ENCODE data around the gene B9D1.

The B9D1 gene

DNA sequence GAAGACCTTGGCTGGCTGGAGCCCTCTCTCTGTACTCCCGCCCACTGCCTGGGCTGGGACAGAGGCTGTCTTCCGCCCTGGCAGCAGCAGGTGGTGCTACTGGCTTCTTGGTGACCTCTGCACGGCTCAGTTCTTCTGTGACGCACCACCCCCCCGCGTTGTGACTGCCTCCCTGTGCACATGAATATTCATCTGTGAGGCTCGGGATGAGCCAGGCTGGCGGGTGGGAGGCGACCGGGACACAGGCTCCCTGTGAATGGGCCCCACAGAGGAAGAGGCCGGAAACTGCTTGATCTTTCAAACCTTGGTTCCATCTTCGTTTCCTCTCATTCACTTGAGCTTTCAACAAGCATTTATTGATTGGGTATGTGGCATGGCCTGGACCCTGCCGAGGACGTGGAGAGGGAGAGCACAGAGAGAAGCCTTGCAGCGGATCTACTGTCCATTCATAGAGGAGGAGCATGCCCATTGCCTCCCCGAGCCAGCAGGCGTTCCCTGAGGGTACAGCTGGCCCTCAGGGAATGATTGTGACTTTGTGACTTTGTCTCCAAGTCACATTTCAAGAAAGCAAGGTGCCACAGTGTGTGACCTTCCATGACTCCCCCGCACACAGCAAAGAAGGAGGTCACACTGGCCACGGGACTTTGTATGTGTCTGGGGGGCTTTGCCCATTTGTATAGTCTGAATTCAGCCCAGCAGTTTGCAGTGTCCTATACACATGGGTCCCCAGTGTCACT is 45.0 kb downstream of the B9D1 start:
- no peak for DNase-seq

DNA sequence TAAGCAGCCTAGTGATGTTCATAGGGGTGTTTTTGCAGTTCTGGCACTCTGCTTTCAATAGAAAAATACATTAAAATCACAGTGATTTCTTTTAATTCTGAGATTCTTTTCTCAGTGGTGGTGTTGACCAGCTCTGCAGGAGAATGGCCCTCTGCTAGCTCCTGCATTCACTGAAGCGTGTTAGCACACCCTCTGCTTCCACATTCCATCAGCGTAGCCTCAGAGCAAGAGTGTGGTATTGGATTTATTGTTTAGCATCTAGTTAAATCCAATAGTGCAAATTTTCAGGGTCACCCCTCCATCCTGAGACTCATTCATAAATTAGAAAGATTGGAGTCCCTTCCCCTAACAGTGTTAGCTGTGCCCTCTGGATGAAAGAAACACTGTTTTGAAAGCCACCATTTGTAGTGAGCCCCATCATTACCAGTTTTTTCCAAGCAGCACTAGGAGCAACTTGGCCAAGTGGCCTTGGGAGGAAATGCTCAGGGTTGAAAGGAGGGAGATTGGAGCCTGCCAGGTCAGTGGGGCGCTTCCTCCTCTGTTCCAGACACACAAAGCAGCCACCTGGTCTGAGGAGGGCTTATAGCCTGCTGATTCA is 45.7 kb downstream of the B9D1 start:
- DNase-seq = no peak

DNA sequence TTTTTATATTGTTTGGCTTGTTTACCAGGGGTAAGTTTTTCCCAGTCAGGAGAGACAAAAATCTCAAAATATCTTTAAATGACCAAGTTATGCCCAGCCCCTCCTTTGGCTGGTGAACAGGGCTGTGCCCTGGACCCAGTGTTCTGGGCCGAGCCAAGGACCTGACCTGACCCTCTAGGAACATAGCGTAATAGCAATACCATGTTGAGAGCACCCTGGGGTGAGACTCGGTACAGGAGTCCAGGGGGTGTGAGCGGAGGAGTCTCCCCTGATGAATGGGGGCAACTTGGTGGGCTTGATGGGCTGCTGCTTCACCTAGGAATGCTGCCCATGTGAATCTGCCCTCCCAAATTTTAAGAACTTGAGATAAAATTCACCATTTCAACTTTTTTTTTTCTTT is 47.4 kb downstream of the B9D1 start:
- no peak for DNase-seq

DNA sequence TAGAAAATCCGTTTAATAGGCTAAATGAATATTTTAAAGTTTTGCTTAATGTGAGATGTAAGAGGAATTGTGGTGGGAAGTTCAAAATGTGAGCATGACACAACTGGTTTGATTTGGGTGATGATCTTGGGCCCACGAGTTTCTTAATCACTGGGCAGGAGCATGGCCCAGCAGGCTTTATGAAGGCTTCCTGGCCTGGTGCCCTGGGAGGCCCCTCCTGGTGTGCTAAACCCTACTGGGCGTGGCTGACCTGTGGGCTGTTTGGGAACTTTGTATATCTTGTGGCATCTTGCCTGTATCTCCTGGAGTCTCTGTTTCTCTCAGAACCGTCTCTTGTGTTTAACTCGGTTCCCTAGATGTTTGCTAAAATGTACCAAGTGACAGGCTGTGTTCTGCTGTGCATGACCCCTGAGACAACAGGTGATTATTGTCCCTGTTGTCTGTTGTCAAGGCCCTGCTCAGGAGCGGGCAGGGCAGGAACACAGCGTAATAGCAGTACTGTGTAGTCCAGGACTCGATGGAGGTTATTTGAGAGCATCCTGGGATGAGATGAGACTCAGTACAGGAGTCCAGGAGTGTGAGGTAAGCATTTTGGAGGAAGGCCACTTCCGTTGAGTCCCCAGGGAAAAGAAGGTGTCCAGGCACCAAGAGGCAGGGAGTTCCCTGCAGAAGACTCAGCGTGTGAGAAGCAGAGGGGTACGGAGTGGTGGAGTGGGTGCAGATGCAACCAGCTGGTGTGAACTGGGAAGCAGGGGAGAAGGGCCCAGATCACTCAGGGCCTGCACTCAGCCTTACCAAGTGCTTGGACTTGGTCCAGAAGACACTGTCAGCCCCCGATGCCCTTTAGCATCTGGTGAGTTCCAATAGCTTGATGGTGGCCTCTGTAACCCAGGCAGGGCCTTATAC is 48.5 kb downstream of the B9D1 start:
- DNase-seq = no peak

DNA sequence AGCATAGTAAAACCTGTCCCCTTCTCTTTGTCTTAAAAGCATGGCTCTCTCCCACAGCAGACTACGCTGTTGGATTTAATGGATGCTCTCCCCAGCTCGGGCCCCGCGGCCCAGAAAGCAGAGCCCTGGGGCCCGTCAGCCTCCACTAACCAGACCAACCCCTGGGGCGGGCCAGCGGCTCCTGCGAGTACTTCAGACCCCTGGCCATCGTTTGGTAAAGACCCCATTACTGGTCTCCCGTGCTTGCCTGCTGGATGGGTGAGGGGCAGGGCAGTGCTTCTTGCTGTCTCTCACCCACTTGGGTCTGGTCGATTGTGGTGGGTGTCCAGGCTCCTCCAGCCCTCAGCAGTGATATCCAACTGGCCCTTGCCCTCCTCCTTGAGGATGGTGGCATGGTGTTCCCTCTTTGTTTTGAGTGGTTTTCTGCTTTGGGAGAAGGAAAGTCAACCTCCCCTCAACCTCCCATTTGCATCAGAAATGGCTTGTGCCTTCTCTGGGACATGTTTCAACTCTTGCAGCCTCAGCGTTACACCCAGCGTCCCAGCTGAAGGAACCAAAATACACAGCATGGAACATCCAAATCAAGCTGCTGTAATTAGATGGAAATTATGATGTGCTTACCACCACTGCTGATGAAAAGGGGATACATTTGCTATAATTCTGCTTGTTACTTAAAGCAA is 49.3 kb downstream of the B9D1 start:
- DNase-seq = no peak

DNA sequence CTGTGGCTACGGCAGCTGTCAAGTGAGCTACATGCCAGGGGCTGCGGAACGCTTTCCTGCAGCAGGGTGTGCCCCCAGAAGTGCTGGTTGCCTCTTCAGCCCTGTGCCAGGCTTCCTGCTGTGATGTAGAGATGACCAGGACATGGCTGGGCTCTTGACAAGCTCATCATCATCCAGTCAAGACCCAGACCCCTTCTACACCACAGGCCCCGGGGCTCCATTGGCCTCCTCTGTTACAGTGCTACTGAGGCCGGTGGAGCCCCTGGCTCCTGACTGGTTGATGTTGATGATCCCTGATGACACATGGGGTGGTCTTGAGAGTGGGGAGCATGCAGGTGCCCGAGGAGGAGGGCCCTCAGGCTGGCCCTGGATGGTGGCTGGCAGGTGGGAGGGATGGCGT is 50.1 kb downstream of the B9D1 start:
- DNase-seq = no peak

DNA sequence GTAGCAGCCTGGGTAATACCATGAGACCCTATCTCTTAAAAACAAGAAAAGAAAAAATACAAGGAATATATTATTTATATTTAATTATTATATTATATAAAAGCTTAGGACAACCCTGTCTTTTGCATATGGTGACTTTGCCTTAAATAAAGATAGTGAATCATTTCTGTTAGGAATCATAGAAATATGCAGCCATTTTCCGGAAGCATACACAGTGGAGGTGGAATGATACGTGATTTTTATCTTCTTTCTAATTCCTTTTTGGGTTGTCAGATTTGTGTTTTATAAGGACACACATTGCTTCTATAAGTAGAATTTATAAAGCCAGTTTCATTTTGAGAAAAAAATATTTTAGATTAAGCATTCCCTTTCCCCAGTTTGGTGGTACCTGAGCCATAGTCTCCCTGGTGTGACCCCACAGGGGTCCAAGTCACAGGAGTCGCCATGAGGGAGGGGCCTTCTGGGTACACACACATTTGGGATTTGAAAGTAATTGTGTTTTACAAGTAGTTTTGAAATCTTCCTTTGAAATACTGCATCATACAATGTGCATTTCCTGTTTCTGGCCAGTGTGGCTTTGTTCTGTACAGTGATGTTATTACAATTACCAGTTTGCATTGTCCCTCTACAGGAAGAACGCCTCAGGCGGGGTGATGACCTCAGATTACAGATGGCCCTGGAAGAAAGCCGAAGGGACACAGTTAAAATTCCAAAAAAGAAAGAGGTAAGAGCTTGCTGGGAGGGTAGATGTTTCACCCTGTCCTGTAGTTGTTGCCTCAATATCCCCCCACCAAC is 50.9 kb downstream of the B9D1 start:
- DNase-seq = no peak

DNA sequence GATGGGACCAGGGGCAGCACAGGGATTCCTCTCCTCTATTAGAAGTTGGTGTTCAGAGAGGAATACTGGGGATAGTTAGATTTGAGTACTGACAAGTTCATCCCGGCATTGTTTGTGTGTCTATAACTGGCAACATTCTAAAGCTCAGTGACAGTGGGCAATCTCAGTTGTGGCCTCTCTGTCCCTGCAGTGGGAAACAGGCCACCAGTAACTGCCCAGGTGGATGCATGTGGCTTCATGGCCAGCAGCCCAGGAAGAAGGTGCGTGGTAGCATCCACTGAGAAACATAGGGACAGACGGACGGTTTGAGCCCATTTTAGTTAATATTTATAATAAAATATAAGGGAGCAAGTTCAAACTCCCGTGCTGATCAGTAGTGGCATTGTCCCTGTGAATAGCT is 51.5 kb downstream of the B9D1 start:
- no peak for DNase-seq

DNA sequence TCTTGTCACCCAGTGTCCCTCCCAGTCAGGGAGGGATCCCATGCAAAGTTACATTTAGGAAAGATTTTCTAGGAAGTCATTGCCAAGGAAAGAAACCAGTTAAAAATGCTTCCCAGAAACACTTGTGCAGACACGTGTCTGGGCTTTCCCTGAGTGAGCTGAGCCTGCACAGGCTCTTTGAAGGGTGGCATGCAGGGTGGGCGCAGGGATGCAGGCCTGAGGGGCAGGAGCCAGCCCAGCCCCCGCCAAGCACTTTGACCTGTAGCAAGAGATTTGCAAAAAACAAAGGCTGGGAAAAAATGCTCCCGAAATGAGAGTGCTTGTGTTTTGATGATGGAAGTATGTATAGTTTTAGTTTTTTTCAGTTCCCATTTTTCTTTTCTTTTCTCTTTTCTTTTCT is 52.4 kb downstream of the B9D1 start:
- no peak for DNase-seq

DNA sequence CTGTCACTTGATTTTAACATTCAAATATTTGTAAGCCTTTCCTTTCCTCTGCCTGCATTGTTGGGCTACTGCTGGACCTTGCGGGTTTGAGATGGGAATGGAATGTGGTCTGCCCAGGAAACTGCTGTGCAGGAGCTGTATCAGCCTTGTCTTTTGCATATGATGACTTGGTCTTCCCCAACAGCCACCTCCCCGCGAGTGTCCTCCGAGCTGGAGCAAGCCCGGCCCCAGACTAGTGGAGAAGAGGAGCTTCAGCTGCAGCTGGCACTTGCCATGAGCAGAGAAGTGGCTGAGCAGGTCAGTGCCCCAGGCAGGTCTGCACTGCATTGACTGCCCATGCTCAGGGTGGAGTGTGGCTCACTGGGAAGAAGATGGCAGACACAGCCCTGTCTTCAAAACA is 52.8 kb downstream of the B9D1 start:
- no peak for DNase-seq

DNA sequence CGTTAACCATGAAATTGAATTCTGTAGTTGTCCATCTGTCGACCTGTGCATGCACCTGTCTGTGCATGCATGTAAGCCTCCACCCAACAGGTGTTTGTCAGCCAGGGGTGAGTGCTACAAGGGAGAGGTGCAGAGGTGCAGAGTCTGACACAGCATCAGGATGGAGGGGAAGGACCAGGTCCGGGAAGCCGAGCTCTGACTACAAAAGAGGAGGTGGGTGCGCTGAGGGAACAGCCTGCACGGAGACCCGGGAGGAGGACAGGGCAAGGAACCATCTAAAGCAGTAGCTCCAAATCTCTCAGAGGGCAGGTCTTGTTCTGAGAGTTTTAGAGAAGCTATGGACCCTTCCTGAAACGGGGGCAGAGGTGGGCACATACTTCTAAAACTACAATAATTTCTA is 54.1 kb downstream of the B9D1 start:
- no peak for DNase-seq

DNA sequence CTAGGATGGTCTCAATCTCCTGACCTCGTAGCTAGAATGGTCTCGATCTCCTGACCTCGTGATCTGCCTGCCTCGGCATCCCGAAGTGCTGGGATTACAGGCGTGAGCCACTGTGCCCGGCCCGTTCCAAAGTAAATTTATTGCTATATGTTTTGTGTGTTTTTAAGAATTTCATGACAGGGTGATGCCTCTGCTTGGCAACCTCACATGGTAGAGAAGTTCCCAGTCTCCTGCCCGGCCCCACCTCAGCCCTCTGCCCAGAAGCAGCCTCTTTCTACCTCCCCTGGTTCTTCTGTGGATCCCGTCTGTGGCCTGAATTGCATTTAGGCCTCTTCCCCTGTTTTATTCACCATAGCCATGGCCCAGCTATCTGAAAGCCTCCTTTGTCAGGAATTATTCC is 55.0 kb downstream of the B9D1 start:
- DNase-seq = no peak

DNA sequence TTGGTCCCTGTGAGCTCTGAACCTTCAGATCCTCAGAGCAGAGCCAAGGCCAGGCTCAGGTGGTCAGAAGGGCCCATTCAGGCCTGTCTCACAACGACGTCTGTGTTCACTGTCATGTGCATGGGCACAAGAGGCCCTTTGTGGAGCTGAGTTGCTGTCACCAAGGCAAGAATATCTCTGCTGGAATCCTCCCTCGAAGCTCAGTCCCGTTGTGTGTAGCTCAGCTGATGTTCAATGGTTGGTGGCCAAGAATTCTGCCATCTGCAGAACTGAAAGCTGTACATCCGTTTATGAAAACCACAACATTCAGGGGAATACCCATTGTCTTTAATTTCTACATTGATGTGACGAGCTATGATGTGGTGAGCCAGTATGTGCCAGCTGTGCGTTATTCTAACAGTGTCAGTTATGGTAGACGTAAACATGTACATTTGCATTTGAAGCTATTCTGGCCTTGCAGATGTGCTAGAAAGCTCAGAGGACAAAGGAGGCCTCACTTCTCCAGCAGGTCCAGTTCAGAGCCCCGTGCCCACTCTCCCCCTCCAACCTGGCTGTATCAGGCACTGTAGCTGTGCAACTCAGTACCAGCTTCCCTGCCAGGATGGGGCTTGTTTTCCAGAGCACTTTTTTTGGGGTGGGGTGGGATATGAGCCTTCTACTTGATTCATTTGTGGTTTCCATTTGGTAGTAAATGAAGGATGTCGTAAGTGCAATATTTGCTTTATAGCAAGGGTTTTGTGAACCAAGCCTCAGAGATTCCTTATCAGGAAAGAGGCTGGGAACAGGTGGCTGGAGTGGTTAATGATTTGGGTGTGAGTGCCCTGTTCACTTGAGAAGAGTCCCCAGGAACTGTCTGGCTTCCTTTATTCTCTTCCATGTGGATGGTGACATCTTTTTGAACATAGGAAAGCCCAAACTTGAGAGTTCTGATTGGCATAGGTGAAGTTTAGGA is 56.1 kb downstream of the B9D1 start:
- DNase-seq = no peak

DNA sequence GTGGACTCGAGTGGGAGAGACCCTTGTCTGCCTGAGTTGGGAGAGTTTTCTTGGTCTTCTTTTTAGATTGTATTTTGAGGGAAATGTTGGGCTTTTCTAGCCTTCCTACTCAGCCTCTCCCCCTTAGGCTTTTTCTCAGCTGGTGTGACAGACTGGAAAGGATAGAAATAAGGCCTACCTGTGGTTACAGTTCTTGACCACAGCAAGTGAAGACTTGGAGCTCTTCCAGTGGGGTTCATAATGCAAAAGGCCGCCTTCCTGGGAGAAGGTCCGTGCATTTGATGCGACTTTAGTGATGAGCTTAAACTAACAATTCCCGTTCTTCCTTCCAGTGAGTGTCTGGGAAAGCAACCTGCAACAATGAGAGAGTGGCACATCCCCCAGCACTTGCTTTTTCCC is 56.8 kb downstream of the B9D1 start:
- no peak for DNase-seq

DNA sequence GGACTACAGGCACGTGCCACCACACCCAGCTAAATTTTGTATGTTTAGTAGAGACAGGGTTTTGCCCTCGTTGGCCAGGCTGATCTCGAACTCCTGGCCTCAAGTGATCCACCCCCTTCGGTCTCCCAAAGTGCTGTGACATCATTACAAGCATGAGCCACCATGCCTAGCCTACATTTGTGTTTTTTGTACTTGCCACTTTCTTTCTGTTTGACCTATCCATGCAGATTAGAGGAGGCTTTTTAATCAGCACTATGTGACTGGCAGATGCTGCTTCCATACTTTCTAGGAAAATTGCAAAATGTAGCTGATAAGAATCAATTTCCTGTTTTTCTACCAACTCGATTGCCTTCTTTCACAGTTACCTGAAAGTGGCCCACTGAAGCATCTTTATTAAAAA is 57.3 kb downstream of the B9D1 start:
- no peak for DNase-seq

DNA sequence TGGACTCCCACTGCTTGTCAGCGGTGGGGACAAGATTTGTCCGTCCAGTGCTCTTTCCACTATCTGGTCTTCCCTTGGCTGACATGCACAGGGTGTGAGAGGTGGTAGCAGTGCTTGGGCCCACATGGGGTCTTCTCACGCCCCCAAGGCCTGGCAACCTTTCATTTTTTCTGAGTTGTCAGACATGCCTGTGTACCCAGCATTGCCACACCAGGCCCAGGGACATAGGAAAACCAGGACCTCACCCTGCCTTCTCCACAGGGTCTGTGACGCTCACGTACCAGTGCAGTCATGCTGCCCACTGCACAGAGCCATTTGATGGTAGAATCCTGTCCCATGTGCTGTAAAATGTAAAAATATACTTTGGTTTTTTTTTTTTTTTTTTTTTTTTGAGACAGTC is 57.8 kb downstream of the B9D1 start:
- no peak for DNase-seq

DNA sequence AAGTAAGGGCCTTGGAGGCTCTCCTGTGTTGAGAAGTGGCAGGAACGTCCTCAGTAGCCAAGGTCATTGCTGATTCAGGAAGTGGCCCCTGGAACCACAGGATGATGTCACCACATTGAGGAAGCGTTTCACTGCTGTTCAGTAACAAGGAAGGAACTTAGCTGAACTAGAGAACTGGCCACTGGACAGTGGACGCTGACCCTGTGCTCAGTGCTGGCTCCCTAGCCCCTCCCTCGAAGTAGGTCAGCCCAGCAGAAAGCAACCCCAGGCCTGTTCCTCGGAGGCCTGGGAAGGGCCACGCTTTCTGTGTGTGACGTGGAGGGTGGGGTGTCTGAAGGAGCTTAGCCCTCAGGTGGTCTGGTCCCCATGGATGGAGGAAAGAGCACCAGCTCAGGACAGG is 58.3 kb downstream of the B9D1 start:
- DNase-seq = no peak

DNA sequence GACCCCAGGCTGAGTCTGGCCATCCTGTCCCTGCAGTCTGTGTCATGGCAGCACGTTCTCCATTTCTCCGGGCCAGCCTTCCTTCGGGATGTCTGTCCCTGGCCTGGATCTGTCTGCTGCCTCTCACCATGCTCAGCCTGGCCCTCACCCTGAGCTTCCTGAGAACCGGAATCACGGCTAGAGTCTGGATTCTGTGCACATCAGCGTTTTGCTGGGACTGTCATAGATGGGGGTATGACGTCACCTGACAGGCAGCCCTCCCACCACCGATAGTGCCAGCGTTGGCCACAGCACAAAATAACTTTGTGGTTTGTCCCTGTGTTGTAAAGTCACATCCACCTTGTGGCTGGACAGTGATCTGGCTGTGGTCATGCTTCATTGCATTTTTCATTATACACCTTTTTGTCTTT is 59.2 kb downstream of the B9D1 start:
- DNase-seq = no peak

DNA sequence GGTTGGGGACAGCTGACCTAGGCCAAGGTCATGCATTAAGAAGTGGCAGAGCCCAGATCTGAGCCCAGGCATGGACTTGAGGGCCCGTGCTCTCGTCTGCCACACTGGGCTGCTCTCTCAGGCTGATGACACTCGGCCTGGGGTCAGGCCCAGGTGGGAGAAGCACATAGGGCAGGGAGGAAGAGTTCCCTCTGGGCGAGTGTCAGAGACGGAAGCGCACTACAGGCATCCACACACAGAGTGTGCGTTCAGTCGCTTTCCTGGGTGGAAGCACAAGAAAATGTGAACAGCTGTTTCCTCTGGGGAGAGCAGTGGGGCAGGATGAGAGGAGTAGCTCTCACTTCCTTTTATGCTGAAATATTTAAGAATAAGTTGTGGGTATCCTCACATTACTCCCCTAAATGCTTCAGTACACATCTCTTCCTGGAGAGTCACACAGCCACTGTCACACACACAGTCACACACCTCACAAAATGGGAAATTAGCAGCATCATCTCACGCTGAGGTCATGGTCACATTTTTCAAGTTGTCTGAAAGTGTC is 59.7 kb downstream of the B9D1 start:
- DNase-seq = no peak

DNA sequence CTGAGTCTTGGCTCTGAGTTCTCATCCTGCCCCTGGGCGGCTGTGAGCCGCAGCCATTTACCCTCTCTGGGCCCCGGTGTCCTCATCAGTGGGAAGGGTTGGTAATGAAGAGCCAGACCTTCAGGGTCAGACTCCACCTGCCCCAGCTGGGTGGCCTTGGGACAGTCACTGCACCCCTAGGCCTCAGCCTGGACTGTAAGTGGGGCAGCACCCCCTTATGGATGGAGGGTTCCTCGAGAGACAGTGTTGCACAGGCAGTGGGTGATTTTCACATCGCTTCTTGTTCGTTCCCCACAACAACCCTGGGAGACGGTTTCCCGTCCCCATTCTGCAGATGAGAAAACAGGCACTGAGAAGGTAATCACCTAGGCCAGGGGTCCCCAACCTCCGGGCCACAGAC is 60.5 kb downstream of the B9D1 start:
- no peak for DNase-seq
